Endometrial microvascular endothelial cells (primary cell): ENCODE measurements around the gene HMOX1. TPM values are rescaled to one million over a fixed set of nuclear protein-coding genes. Genes with fewer than 3 reads are reported as not detected.
"Not testable (repeated sequence)": the region's sequence is repeated elsewhere in the genome, so short reads cannot be mapped to it uniquely, and the experiment has no call there.

Experiments
- in situ Hi-C: cut with HindIII; loops from 2 replicates; pipeline ENCODE4 v1.10.0; 2017; ENCODE audit warnings: low sequenced_read_pairs, low pct_unique_long_range_greater_than_20kb; ENCODE audit errors: inconsistent ontology term
- total RNA-seq: library from RNA; depleted of rRNA; stranded (reverse); fragments of >200 nt; gene quantifications from one replicate; pipeline ENCODE4 v1.2.3, GENCODE V29; 2015; ENCODE audit errors: inconsistent ontology term

The HMOX1 gene
- total RNA-seq, 1 donor from 2014 or later: 67.7 TPM

GRCh38 chr22:35424081-35424480, 43.2 kb downstream of the HMOX1 start:
- in situ Hi-C loops: no loop called here

- in situ Hi-C loops: no loop called here
Observed at GRCh38 chr22:35424761-35425160, 43.9 kb downstream of the HMOX1 start.

GRCh38 chr22:35425546-35425945, 44.6 kb downstream of the HMOX1 start:
- in situ Hi-C loops: no loop called here

GRCh38 chr22:35425971-35426800, 45.3 kb downstream of the HMOX1 start:
- in situ Hi-C loops: no loop called here

GRCh38 chr22:35426801-35427140, 45.9 kb downstream of the HMOX1 start:
- in situ Hi-C loops: no loop called here

GRCh38 chr22:35430897-35431322, 50.0 kb downstream of the HMOX1 start:
- in situ Hi-C loops: no loop called here

GRCh38 chr22:35431483-35432227, 50.8 kb downstream of the HMOX1 start:
- in situ Hi-C loops: no loop called here

- in situ Hi-C loops: no loop called here
Observed at GRCh38 chr22:35432228-35432905, 51.5 kb downstream of the HMOX1 start.

GRCh38 chr22:35434061-35434710, 53.3 kb downstream of the HMOX1 start:
- in situ Hi-C loops: no loop called here

GRCh38 chr22:35435201-35435740, 54.4 kb downstream of the HMOX1 start:
- in situ Hi-C loops: no loop called here

GRCh38 chr22:35436421-35436820, 55.5 kb downstream of the HMOX1 start:
- in situ Hi-C loops: no loop called here

- in situ Hi-C loops: no loop called here
Observed at GRCh38 chr22:35437049-35437448, 56.2 kb downstream of the HMOX1 start.

GRCh38 chr22:35438673-35439364, 57.9 kb downstream of the HMOX1 start:
- in situ Hi-C loops: not testable (repeated sequence)

- in situ Hi-C loops: no loop called here
Observed at GRCh38 chr22:35439365-35439717, 58.4 kb downstream of the HMOX1 start.

GRCh38 chr22:35440129-35440528, 59.2 kb downstream of the HMOX1 start:
- in situ Hi-C loops: no loop called here

- in situ Hi-C loops: no loop called here
Observed at GRCh38 chr22:35441489-35442100, 60.7 kb downstream of the HMOX1 start.

- in situ Hi-C loops: no loop called here
Observed at GRCh38 chr22:35442471-35442870, 61.6 kb downstream of the HMOX1 start.

GRCh38 chr22:35443338-35443737, 62.4 kb downstream of the HMOX1 start:
- in situ Hi-C loops: no loop called here
